Left lobe of liver (tissue), 2 donors: ENCODE measurements around the gene ATP9B. TPM values are rescaled to one million over a fixed set of nuclear protein-coding genes. Genes with fewer than 3 reads are reported as not detected.
"Not testable (repeated sequence)": the region's sequence is repeated elsewhere in the genome, so short reads cannot be mapped to it uniquely, and the experiment has no call there.

Experiments
- ATAC-seq: fragments of 200-7000 bp; cut with Tn5 transposase; one replicate; pipeline ENCODE4 v1.9.1; 2020; ENCODE audit warnings: mild to moderate bottlenecking, moderate library complexity
- DNase-seq: peaks from one replicate; pipeline ENCODE4 v3.0.0-alpha.2; 2020; ENCODE audit warnings: low spot score
- total RNA-seq: library from RNA; stranded (reverse); gene quantifications from one replicate; pipeline ENCODE4 v1.2.1, GENCODE V29; 2021
- donor health status: DM: no; HTN: no; CAD: no; lungs with moderate emphysema.
- donor health status: DM: no; HTN: yes; CAD: no.

The ATP9B gene
- total RNA-seq, 1 donor from 2014 or later = 11.1 TPM

- no peak for DNase-seq
- no peak for ATAC-seq
These were observed 305.4 kb downstream of the ATP9B start for GRCh38 chr18:79374408-79375171.

GRCh38 chr18:79375441-79376154 is 306.4 kb downstream of the ATP9B start:
- ATAC-seq (no peak), DNase-seq (no peak)

- not testable (repeated sequence) for DNase-seq, ATAC-seq
These were observed 307.5 kb downstream of the ATP9B start for GRCh38 chr18:79376661-79377060.

GRCh38 chr18:79377187-79377891 is 308.1 kb downstream of the ATP9B start:
- peak; percentile 33 for DNase-seq
- ATAC-seq = no peak

GRCh38 chr18:79378536-79379250 is 309.5 kb downstream of the ATP9B start:
- ATAC-seq = peak; percentile 65
- peak; percentile 55 for DNase-seq

- ATAC-seq (no peak), DNase-seq (peak; percentile 39)
These were observed 310.2 kb downstream of the ATP9B start for GRCh38 chr18:79379251-79379905.

GRCh38 chr18:79379931-79380815 is 311.0 kb downstream of the ATP9B start:
- peak; percentile 18 for ATAC-seq
- peak; percentile 44 for DNase-seq

GRCh38 chr18:79380816-79381806 is 311.9 kb downstream of the ATP9B start:
- DNase-seq = peak; percentile 63

GRCh38 chr18:79381811-79382311 is 312.7 kb downstream of the ATP9B start:
- no peak for ATAC-seq
- peak; percentile 40 for DNase-seq

More at GRCh38 chr18:79380816-79381806, 311.9 kb downstream of the ATP9B start:
- ATAC-seq = peak; percentile 75

GRCh38 chr18:79382681-79383387 is 313.6 kb downstream of the ATP9B start:
- ATAC-seq (no peak), DNase-seq (peak; percentile 45)

- peak; percentile 33 for DNase-seq
- peak; percentile 5 for ATAC-seq
These were observed 314.3 kb downstream of the ATP9B start for GRCh38 chr18:79383388-79384056.

GRCh38 chr18:79384151-79384807 is 315.1 kb downstream of the ATP9B start:
- ATAC-seq (no peak), DNase-seq (peak; percentile 37)

- DNase-seq (no peak), ATAC-seq (no peak)
These were observed 315.6 kb downstream of the ATP9B start for GRCh38 chr18:79384834-79385233.

- DNase-seq (no peak), ATAC-seq (no peak)
These were observed 316.1 kb downstream of the ATP9B start for GRCh38 chr18:79385326-79385707.

- DNase-seq (peak; percentile 34), ATAC-seq (no peak)
These were observed 316.6 kb downstream of the ATP9B start for GRCh38 chr18:79385708-79386341.

GRCh38 chr18:79386547-79386946 is 317.4 kb downstream of the ATP9B start:
- ATAC-seq (no peak), DNase-seq (peak; percentile 37)
